DND-41 (cell line): ENCODE data around the gene CCDC134.

Experiments used
- ATAC-seq: fragments of 200-7000 bp; cut with Tn5 transposase; 3 replicates; pipeline ENCODE4 v1.9.1; 2021; ENCODE audit warnings: low read depth; ENCODE audit not compliant: insufficient read depth
- DNase-seq: peaks from one replicate; pipeline ENCODE4 v3.0.0-alpha.2; 2020
- H2AFZ ChIP-seq: 2 replicates; pipeline ENCODE4 v1.6.0; 2012; ENCODE audit warnings: low read depth, low read length
- H3K27ac ChIP-seq: 2 replicates; pipeline ENCODE4 v1.5.1; 2012; ENCODE audit warnings: low read length, inconsistent platforms
- H3K27me3 ChIP-seq: fragments of 200-600 bp; sonication (generic); 2 replicates; pipeline ENCODE4 v1.6.0; 2012; ENCODE audit warnings: low read length, mild to moderate bottlenecking, inconsistent platforms; ENCODE audit not compliant: insufficient read depth, poor library complexity
- H3K36me3 ChIP-seq: 2 replicates; pipeline ENCODE4 v1.5.1; 2012; ENCODE audit warnings: low read length, inconsistent platforms; ENCODE audit not compliant: insufficient read depth
- H3K4me1 ChIP-seq: 2 replicates; pipeline ENCODE4 v1.5.1; 2012; ENCODE audit warnings: mild to moderate bottlenecking, low read length; ENCODE audit not compliant: insufficient read depth
- H3K4me2 ChIP-seq: 2 replicates; pipeline ENCODE4 v1.6.0; 2012; ENCODE audit warnings: mild to moderate bottlenecking, moderate library complexity, low read length, inconsistent platforms; ENCODE audit not compliant: insufficient read depth
- H3K4me3 ChIP-seq, 2 experiments: fragments of 200-600 bp in 1 of 2; shearing (Covaris generic) in 1 of 2; 2 replicates each; pipeline ENCODE4 v1.5.1; 2012 to 2016; ENCODE audit warnings: inconsistent platforms in 2 of 2, low read length in 2 of 2, mild to moderate bottlenecking in 2 of 2, low read depth in 1 of 2, moderate library complexity in 1 of 2
- H3K79me2 ChIP-seq: 2 replicates; pipeline ENCODE4 v1.6.0; 2012; ENCODE audit warnings: low read length, inconsistent platforms; ENCODE audit not compliant: insufficient read depth
- H3K9ac ChIP-seq: 2 replicates; pipeline ENCODE4 v1.6.0; 2012; ENCODE audit warnings: low read depth, mild to moderate bottlenecking, inconsistent platforms, low read length, moderate library complexity
- H3K9me3 ChIP-seq: 2 replicates; pipeline ENCODE4 v1.5.1; 2012; ENCODE audit warnings: low read length, moderate library complexity, mild to moderate bottlenecking, inconsistent platforms; ENCODE audit not compliant: insufficient read depth, severe bottlenecking
- H4K20me1 ChIP-seq: 2 replicates; pipeline ENCODE4 v1.6.0; 2012; ENCODE audit warnings: low read length; ENCODE audit not compliant: insufficient read depth
- CTCF ChIP-seq: IDR thresholded peaks from 2 replicates; pipeline ENCODE4 v1.5.1; 2012; ENCODE audit warnings: borderline replicate concordance, low read length, moderate library complexity, mild to moderate bottlenecking; ENCODE audit not compliant: poor library complexity, severe bottlenecking; ENCODE audit errors: extremely low read depth
- EZH2 ChIP-seq: IDR thresholded peaks from 3 replicates; pipeline ENCODE4 v1.6.1; 2012; ENCODE audit warnings: borderline replicate concordance, low read depth, mild to moderate bottlenecking, moderate library complexity, low read length, inconsistent platforms; ENCODE audit not compliant: severe bottlenecking

The CCDC134 gene

GRCh38 chr22:41758231-41758630 lies 42.2 kb upstream of the CCDC134 start:
- TF ChIP-seq EZH2 (no peak), CTCF (no peak)
- Histone ChIP-seq H3K9me3 (no peaks in the 10 kb centered on the region), H4K20me1 (no peaks in the 10 kb centered on the region), H2AFZ (no peak overlapping the region), H3K27me3 (no peaks in the 10 kb centered on the region), H3K9ac (no peak overlapping the region), H3K4me3 (no peak overlapping the region), H3K36me3 (no peaks in the 10 kb centered on the region), H3K4me1 (no peaks in the 10 kb centered on the region), H3K4me2 (no peak overlapping the region), H3K27ac (no peak overlapping the region), H3K79me2 (no peaks in the 10 kb centered on the region)
- DNase-seq, result no peak
- no peak for ATAC-seq

GRCh38 chr22:41762980-41763779 lies 37.3 kb upstream of the CCDC134 start:
- H3K9ac ChIP-seq, result no peak overlapping the region
- peak; percentile 39 for DNase-seq

GRCh38 chr22:41766476-41766875 lies 34.0 kb upstream of the CCDC134 start:
- Histone ChIP-seq H4K20me1 (no peaks in the 10 kb centered on the region), H3K4me3 (no peak overlapping the region), H3K27ac (no peak overlapping the region), H3K27me3 (no peaks in the 10 kb centered on the region), H3K79me2 (no peaks in the 10 kb centered on the region), H3K4me2 (no peak overlapping the region), H3K9ac (no peak overlapping the region), H2AFZ (no peak overlapping the region), H3K36me3 (no peaks in the 10 kb centered on the region), H3K4me1 (no peaks in the 10 kb centered on the region), H3K9me3 (no peaks in the 10 kb centered on the region)
- DNase-seq (no peak), ATAC-seq (no peak)
- TF ChIP-seq EZH2 (no peak), CTCF (no peak)

More at GRCh38 chr22:41762980-41763779, 37.3 kb upstream of the CCDC134 start:
- Histone ChIP-seq H3K9me3 (no peaks in the 10 kb centered on the region), H3K27me3 (no peaks in the 10 kb centered on the region), H3K4me3 (no peak overlapping the region), H4K20me1 (no peaks in the 10 kb centered on the region), H3K4me2 (no peak overlapping the region), H2AFZ (no peak overlapping the region), H3K27ac (no peak overlapping the region), H3K36me3 (no peaks in the 10 kb centered on the region), H3K4me1 (no peaks in the 10 kb centered on the region), H3K79me2 (no peaks in the 10 kb centered on the region)
- TF ChIP-seq CTCF (peak; percentile 55), EZH2 (no peak)
- no peak for ATAC-seq
